Neural progenitor cell (in vitro differentiated cells): ENCODE data around the gene DCAF5.

Source experiments
- CTCF ChIP-seq: fragments of 200-600 bp; sonication (generic); IDR thresholded peaks from 2 replicates; pipeline ENCODE4 v1.5.1; 2017; ENCODE audit warnings: antibody characterized with exemption, mild to moderate bottlenecking
- EZH2 ChIP-seq: fragments of 200-600 bp; sonication (generic); IDR thresholded peaks from 2 replicates; pipeline ENCODE4 v1.6.1; 2017; ENCODE audit warnings: antibody characterized with exemption, mild to moderate bottlenecking, moderate library complexity

DNA sequence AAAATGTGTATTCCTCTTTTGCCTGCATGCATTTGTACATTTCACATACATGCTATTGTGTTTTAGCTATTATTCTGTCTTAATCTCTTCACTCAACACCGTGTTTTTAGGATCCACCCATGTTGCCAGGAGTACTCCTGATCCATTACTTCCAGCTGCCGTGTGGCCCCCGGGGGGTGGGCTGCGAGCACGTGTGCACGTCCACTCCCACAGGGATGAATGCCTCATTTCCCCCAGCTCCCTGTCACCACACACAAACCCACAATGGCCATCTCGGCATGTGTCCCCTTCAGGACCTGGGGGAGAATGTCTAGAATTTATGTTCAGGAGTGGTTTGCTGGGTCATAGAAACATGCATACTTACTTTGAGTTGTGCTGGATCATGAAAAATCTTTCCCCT, 111.1 kb downstream of the DCAF5 start:
- no peak for TF ChIP-seq CTCF
- no peak for TF ChIP-seq EZH2
